IPS DF 19.7 (cell line): ENCODE measurements around the gene PVR.
"Not testable (repeated sequence)": the region's sequence is repeated elsewhere in the genome, so short reads cannot be mapped to it uniquely, and the experiment has no call there.

Experiments
- DNase-seq: peaks from one replicate; pipeline ENCODE4 v3.0.0-alpha.2; 2013; ENCODE audit warnings: low read depth, low spot score

The PVR gene

DNA sequence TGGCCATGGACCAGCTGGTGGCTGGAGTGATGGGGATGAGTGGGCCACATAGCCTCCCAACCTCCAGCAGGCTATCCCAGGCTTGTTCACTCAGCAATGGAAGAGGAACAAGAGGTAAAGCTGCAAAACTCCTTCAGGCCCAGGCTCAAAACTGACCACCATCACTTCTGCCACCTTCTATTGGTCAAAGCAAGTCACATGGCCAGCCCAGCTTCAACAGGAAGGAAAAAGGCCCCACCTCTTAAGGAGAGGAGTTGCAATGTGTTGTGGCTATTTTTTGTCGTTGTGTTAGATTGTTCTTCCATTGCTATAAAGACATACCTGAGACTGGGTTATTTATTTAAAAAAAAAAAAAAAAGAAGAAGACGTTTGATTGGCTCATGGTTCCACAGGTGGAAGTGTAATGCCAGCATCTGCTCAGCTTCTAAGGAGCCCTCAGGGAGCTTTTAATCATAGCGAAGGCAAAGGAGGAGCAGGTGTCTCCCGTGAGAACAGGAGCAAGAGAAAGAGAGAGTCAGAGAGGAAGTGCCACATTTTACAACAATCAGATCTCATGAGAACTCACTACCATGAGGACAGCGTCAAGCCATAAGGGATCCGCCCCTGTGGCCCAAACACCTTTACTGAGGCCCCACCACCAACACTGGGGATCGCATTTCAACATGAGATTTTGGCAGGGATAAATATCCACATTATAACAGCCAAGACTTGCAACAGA lies 24.9 kb upstream of the PVR start:
- DNase-seq, result no peak

DNA sequence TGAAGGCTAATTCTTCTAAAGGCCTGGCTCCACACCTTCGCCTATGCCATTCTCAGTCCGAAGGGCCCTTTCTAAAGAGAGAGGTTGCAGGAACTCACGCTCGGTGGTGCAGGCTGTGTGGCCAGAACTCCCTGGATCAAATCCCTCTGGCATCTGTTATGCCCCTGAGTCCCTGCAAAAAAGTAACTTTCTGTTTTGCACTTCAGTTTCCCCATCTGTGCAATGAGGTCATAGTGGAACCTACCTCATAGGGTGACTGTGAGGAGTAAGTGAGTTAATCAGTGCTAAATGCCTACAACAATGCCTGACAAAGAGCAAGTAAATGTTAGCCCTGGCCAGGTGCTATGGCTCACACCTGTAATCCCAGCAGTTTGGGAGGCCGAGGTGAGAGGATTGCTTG lies 23.0 kb upstream of the PVR start:
- DNase-seq, result no peak

DNA sequence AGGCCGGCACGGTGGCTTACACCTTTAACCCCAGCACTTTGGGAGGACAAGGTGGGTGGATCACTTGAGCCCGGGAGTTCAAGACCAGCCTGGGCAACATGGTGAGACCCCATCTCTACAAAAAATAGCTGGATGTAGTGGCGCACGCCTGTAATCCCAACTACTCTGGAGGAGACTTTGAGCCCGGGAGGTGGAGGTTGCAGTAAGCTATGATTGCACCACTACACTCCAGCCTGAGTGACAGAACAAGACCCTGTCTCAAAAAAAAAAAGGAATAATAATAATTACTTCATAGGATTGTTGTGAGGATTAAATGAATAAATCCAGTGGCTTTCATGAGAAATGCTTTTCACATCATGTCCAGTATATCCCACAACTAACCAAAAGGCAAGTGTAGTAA lies 22.3 kb upstream of the PVR start:
- no peak for DNase-seq

DNA sequence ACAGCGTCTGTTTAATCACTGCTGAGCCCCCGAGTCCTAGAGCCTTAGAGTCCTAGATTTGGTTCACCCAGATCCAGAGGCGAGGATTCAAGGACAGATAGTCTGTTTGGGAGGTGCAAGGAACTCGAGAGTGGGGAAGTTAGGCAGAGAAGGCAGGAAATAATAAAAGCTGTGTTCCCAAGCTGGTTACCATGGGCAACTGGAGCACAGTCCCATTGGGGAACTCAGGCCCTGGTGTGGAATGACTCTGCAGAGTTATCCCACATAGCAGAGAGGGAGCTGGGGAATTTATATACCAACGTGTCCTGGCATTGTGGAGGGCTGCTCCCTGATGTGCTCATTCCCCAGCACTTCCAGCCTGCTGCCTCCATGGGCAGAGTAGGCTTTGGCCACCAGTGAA lies 20.6 kb upstream of the PVR start:
- no peak for DNase-seq

DNA sequence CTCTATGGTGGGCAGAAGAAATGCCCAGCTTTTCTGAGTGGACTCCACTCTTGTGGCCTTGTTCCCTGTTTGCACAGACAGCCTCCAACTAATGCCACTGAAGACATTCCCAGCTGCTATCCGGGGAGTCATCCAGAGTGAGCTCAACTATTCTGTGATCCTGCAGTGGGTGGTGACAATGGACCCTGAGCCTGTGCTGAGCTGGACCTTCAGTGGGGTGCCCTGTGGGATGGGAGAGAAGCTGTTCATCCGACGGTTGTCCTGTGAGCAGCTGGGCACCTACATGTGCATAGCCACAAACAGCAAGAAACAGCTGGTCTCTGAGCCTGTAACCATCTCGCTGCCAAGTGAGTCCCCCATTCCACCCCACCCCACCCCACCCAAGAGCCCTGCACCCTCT lies 20.1 kb upstream of the PVR start:
- no peak for DNase-seq

DNA sequence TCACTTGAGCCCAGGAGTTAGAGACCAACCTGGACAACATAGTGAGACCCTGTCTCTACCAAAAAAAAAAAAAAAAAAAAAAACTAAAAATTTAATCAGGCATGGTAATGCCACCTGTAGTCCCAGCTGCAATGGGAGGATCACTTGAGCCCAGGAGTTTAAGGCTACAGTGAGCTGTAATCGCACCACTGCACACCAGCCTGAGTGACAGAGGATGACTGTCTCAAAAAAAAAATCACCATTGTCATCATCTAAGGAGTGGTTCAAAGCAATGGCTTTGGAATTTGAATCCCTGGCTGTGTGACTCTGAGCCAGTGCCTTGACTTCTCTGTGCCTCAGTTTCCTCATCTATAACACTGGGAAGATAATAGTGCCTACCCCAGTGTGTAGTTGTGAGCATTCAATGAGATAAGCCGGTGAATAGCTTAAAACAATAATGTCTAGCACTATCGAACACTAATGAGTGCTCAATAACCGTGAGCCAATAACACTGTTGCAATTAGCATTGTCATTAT lies 18.8 kb upstream of the PVR start:
- no peak for DNase-seq

DNA sequence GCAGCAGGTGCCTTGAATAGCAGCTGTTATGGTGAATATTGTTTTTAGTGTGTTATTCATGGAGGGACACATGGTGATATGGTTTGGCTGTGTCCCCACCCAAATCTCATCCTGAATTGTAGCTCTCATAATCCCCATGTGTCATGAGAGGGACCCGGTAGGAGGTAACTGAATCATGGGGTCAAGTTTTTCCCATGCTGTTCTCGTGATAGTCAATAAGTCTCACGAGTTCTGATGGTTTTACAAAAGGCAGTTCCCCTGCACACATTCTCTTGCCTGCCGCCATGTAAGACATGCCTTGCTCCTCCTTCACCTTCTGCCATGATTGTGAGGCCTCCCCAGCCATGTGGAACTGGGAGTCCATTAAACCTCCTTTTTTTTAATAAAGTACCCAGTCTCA lies 18.1 kb upstream of the PVR start:
- not testable (repeated sequence) for DNase-seq

DNA sequence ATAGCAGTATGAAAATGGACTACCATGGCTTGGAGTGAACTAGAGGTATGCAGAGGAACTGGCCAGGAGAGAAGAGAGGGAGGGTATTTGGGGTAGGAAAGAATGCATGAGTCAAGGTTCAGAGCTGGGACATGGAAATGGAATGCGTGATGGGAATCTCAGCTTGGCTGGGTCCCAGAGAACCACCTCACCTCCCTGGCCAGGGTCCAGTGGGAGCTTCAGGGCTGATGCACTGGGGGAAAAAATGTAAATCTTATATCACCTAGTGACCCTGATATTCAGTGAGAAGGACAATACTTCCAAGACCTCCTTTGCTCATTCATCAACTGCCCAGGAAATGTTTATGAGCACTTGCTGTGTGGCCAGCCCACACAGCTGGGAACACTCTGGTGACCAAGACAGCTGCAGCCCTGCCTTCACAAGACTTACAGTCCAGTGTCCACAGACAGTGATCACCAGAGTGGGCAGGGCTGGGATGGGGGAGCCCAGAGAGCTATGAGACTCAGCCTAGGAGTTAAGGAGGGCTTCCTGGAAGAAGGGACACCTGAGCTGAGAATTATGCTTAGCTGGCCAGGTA lies 17.6 kb upstream of the PVR start:
- DNase-seq, result no peak

DNA sequence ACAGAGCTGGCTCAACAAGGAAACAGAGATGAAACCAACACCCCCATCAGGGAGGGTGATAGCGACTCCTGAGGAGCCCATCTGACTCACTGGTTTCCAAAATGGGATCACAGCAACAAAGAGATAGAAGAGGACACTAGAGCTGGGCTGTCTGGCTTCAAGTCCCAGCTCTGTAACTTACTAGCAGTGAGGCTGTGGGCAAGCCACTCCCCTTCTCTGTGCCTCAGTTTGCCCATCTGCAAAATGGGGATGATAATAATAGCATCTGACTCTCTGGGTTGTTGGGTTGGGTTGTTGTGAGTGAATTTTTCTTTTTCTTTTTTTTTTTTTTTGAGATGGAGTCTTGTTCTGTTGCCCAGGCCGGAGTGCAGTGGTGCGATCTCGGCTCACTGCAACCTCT lies 16.1 kb upstream of the PVR start:
- DNase-seq, result no peak

DNA sequence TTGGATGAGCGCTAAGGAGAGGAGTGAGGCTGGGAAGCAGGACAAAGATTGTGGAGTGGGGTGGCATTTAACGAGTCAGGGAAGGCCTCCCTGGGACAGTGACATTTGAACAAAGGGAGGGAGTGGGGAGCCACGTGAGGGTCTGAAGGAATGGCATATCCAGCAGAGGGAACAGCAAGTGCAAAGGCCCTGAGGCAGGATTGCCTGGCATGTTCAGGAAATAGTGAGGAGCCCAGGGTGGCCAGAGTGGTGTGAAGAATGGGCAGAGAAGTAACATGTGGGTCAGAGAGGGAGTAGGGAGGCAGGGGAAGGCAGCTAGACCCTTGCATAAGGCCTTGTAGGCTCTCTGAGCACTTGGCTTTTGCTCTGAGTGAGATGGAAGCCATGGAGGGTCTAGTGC lies 14.9 kb upstream of the PVR start:
- DNase-seq, result no peak

DNA sequence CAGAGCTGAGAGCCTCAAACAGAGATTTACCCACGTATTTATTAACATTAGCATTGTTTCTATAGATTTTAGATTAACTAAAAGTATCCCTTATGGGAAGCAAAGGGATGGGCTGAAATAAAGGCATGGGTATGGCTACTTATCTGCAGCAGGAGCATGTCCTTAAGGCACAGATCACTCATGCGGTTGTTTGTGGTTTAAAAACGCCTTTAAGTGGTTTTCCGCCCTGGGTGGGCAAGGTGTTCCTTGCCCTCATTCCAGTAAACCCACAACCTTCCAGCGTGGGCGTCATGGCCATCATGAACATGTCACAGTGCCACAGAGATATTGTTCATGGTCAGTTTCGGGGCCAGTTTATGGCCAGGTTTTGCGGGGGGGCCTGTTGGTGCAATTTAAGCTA lies 12.1 kb upstream of the PVR start:
- not testable (repeated sequence) for DNase-seq

DNA sequence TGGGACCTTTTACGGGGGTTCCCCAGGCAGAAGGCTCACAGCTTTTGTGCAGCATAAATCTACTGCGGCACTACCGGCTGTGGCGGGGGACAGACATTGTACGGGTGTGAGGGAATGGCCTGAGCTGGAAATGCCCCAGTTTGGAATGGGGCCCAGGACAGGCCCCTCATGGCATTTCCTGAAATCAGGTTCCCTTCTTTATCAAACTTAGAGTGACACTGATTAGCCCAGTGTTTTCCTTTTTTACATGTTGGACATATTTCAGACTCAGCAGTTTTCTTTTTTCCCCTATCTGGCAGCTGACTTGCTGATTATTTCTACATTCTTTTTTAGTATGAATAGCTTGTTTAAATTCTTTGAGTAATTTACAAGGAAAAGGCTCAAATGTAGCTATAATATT lies 9.7 kb upstream of the PVR start:
- DNase-seq, result not testable (repeated sequence)

DNA sequence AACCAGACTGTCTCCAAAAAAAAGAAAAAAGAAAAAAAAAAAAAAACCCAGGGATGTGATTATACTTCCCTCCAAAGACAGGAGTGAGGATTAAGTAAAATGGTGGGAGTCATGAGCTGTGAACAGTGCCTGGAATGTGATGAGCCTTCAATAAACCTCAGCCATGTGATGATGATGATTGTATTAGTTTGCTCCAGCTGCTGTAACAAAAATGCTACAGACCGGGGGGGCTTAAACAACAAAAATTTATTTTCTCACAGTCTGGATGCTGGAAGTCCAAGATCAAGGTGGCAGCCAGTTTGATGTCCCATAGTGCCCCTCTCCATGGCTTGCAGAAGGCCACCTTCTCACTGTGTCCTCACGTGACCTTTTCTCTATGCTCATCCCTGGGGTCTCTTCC lies 8.9 kb upstream of the PVR start:
- no peak for DNase-seq

DNA sequence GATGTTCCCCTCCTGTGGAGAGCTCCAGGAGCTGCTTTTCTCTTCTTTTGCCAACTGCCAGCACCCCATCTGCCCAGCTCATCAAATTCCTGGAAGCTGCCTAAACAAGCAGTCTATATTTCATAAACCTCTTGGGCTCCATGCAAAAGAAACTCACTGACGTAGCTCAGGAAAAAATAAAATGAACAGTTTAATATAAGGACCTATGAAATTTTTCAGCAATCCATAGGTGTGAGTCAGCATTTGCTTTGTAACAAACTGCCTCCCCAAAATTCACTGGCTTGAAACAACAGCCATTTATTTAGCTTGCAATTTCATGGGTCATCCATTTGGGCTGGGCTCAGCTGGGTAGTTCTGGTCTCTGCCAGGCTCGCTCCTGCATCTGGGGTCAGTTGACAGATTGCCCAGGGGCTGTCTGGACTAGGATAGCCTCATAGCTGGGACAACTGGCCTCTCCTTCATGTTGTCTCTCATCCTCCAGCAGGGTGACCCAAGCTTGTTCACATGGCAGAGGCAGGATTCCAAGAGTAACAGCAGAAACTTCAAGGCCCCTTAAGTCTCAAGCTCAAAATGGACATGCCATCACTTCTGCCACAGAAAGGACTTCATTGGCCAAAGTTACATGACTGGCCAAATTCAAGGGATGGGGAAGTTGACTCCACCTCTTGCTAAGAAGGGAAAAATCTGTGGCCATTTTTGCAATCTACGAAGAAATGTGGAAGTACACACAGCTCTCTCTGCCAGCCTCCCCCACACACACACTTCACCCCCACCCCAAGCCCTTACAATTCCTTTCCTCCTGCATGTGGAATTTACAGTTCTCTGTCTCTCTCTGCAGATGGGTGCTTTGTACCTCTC lies 7.9 kb upstream of the PVR start:
- no peak for DNase-seq

DNA sequence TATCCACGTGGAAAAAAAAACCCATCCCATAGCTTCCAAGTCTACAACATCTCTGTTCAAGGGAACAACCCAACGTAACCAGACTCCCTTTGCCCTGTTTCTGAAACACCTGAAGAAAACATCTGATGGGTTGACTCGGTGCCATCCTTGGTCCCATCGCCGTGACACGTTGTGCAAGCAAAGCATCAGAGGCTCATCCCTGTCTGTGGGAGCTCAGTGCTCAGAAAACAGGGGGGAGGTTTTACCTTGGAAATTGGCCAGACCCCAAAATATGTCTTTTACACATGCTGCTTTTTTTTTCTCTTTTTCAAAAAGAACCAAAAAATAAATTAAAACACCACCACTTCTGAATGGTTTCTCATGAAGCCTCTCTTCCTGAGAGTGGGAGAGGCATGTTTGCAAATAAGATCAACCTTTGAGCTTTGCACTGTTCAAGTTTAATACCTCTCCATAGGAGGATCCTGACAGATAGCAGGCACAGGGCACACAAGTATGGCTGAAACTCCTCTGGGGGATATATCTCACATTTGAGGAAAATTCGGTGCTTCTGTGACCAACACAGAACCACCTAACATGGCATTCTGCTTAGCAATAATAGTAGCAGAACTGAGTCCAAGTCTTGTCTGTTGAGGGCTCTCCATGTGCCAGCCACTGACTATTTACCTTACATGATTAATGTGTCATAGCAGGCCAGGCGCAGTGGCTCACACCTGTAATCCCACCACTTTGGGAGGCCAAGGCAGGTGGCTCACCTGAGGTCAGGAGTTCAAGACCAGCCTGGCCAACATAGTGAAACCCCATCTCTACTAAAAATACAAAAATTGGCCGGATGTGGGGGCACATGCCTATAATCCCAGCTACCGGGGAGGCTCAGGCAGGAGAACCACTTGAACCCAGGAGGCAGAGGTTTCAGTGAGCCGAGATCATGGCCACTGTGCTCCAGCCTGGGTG lies 7.0 kb upstream of the PVR start:
- no peak for DNase-seq

DNA sequence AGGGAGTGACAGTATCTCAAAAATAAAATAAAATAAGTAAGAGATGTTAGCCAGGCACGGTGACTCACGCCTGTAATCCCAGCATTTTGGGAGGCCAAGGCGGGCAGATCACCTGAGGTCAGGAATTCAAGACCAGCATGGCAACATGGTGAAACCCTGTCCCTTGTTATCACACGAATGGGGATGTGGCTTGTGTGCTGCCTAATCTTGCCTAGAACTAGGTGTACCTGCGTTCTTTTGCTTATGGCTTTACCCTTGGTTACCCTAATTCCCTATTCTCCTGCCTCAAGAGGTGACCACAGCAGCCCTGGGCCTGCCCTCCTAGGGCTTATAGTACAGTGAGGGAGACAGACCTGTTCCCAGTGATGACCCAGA lies 6.3 kb upstream of the PVR start:
- no peak for DNase-seq

DNA sequence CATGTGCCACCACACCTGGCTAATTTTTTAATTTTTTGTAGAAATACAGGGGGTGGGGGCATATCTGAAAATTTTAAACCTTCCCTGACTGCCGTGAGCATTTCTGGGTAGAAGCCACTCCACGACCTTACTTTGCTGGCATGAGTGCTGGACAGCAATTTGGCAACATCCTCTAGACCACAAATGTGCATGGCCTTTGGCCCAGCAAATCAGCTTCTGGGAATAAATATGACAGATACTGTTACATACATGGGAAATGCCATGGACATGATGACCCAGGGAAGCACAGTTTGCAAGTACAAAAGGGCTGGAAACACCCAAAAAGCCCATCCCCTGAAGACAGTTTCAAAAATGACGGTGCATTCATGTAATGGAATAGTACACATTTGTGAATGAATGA lies 3.2 kb upstream of the PVR start:
- no peak for DNase-seq

DNA sequence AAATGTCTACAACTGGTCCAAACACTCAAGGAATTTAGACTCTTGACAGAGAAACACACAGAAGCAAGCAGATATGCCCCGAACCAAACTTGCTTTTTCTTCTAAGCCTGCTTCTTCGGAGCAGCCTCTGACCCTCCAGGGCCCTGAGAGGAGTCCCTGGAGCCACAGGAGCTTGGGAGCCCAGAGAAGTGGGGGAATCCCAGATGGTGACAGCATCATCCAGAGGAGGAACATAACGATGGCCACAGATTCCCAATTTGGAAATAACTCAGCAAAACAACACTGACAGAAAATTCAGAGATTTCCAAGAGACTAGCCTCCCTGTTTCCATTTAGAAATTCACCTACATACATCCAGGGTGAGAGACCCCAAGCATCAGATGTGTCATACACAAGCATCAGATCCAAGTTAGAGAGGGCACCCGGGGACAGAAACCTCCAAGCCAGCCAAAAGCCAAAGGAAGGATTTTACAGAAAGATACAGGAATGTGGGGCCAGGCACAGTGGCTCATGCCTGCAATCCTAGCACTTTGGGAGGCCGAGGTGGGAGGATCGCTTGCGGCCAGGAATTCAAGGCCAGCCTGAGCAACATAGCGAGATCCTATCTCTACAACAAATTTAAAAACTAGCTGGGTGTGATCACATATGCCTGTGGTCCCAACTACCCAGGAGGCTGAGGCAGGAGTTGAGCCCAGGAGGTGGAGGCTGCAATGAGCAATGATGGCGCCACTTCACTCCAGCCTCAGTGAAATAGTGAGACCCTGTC lies 2.0 kb upstream of the PVR start:
- no peak for DNase-seq

DNA sequence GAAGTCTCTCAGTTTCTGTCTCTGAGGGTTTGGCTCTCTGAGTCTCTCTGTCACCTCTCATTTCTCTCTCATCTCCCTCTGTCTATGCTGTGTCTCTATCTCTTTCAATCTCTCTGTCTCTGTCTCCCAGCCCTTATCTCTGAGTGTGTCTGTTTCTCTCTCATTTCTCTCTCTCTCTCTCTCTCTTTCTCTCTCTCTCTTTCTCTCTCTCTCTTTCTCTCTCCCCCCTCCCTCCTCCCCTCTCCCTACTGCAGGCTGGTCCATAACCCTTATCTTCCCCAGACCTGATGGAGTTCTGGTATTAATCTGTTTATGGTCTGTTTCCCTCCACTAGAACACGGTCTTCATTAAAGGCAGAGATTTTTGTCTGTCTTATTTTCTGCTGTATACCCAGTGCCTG lies 1.3 kb upstream of the PVR start:
- no peak for DNase-seq

DNA sequence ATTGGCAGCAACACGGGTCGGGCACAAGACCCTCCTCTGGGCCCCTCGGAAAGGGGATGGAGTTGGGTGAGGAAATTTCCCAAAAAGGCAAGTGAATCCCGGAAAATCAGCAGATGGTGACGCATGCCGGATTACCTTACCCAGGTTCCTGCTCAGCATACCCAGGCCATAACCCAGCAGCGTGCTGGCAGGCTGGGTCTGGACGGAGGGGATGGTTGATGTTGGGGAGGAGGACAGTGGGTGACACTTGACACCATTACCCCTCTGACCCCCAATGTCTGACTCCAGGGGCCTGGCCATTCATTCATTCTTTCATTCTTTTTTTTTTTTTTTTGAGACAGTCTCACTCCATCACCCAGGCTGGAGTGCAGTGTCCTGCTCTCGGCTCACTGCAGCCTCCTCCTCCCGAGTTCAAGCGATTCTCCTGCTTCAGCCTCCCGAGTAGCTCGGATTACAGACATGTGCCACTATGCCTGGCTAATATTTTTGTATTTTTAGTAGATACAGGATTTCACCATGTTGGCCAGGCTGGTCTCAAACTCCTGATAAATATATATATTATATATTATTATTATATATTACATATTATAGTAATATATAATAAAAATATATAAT lies 799 bp downstream of the PVR start:
- no peak for DNase-seq
